DMS79 treated with DMSO at 0.1 percent for 48 hours (cell line): Measurements from ENCODE around the gene PDXDC1.
A peak's percentile ranks its signal among the peaks of the same experiment; 100 is the strongest.
"Not testable (repeated sequence)": the region's sequence is repeated elsewhere in the genome, so short reads cannot be mapped to it uniquely, and the experiment has no call there.

Source experiments
- DNase-seq: peaks from one replicate; lab custom pipeline; 2025; lab: John Stamatoyannopoulos, UW

The PDXDC1 gene

GRCh38 chr16:14974656-14975417 lies at the start of gene PDXDC1:
TSS of gene PDXDC1 (plus strand) at chr16:14975026. CDS start at chr16:14975200, 174 bp downstream.
- peak; percentile 95 for DNase-seq

GRCh38 chr16:14928064-14928714 lies 46.6 kb upstream of the PDXDC1 start:
- DNase-seq = not testable (repeated sequence)

GRCh38 chr16:14929176-14929575 lies 45.6 kb upstream of the PDXDC1 start:
- DNase-seq = not testable (repeated sequence)

- DNase-seq = not testable (repeated sequence)
These were observed 44.6 kb upstream of the PDXDC1 start for GRCh38 chr16:14930246-14930645.

- DNase-seq = not testable (repeated sequence)
These were observed 43.9 kb upstream of the PDXDC1 start for GRCh38 chr16:14930971-14931370.

GRCh38 chr16:14932581-14933375 lies 42.0 kb upstream of the PDXDC1 start:
- not testable (repeated sequence) for DNase-seq

GRCh38 chr16:14937143-14937542 lies 37.7 kb upstream of the PDXDC1 start, which contains the start of gene NPIPA1:
TSS of gene NPIPA1 (plus strand) at chr16:14937443. CDS start at chr16:14937443, 0 bp downstream.
- DNase-seq = not testable (repeated sequence)

GRCh38 chr16:14937994-14938393 lies 36.8 kb upstream of the PDXDC1 start:
- DNase-seq = not testable (repeated sequence)

GRCh38 chr16:14942686-14943085 lies 32.1 kb upstream of the PDXDC1 start:
- DNase-seq = not testable (repeated sequence)

GRCh38 chr16:14955546-14956231 lies 19.1 kb upstream of the PDXDC1 start:
- no peak for DNase-seq

GRCh38 chr16:14957576-14958322 lies 17.1 kb upstream of the PDXDC1 start:
- no peak for DNase-seq

GRCh38 chr16:14958323-14958600 lies 16.6 kb upstream of the PDXDC1 start:
- DNase-seq = no peak

- DNase-seq = no peak
These were observed 15.9 kb upstream of the PDXDC1 start for GRCh38 chr16:14958970-14959369.

GRCh38 chr16:14961405-14962186 lies 13.2 kb upstream of the PDXDC1 start:
- DNase-seq = peak; percentile 62

- no peak for DNase-seq
These were observed 11.3 kb upstream of the PDXDC1 start for GRCh38 chr16:14963281-14964173.

GRCh38 chr16:14965328-14965727 lies 9.5 kb upstream of the PDXDC1 start:
- DNase-seq = no peak

- not testable (repeated sequence) for DNase-seq
These were observed 5.0 kb upstream of the PDXDC1 start for GRCh38 chr16:14969795-14970194.

GRCh38 chr16:14971621-14972228 lies 3.1 kb upstream of the PDXDC1 start:
- not testable (repeated sequence) for DNase-seq

- DNase-seq = peak; percentile 12
These were observed 972 bp upstream of the PDXDC1 start for GRCh38 chr16:14973785-14974322.
